K562 (cell line): ENCODE data around the gene FASTKD1. TPM values are rescaled to one million over a fixed set of nuclear protein-coding genes. Genes with fewer than 3 reads are reported as not detected.
A peak's percentile ranks its signal among the peaks of the same experiment; 100 is the strongest.

ENCODE experiments used
- CCNT2 ChIP-seq: IDR thresholded peaks from 2 replicates; pipeline ENCODE4 v1.6.1; 2011; ENCODE audit warnings: borderline replicate concordance, low read depth, mild to moderate bottlenecking, moderate library complexity, mixed read lengths, low read length; ENCODE audit not compliant: insufficient read length; ENCODE audit errors: extremely low read depth
- CUX1 ChIP-seq: fragments of 200-800 bp; sonication (Bioruptor generic); IDR thresholded peaks from 2 replicates; pipeline ENCODE4 v1.6.1; 2016; ENCODE audit warnings: missing genetic modification characterization, missing compliant biosample characterization
- DACH1 ChIP-seq: fragments of 450-650 bp; IDR thresholded peaks from 2 replicates; pipeline ENCODE4 v1.6.1; 2018; ENCODE audit not compliant: partially characterized antibody
- ESRRB ChIP-seq: fragments of 250-450 bp; sonication (Bioruptor Pico); IDR thresholded peaks from 2 replicates; pipeline ENCODE4 v1.5.0; 2020; ENCODE audit warnings: mild to moderate bottlenecking, moderate library complexity, borderline replicate concordance
- MEIS2 ChIP-seq: fragments of 450-650 bp; IDR thresholded peaks from 2 replicates; pipeline ENCODE4 v1.6.1; 2014; ENCODE audit warnings: mild to moderate bottlenecking; ENCODE audit not compliant: partially characterized antibody
- POLR2A ChIP-seq: fragments of 450-650 bp; conservative IDR thresholded peaks from 2 replicates; pipeline ENCODE4 v1.6.1; 2016
- POU5F1 ChIP-seq: fragments of 150-350 bp; IDR thresholded peaks from 2 replicates; pipeline ENCODE4 v1.6.1; 2014; ENCODE audit warnings: borderline replicate concordance, low read length, low read depth, mild to moderate bottlenecking; ENCODE audit not compliant: partially characterized antibody
- PRMT5 ChIP-seq: sonication (generic); formaldehyde crosslinking; IDR thresholded peaks from 2 replicates; pipeline ENCODE4 v1.5.0; 2020; ENCODE audit warnings: missing genetic modification reagents
- PTRF ChIP-seq: fragments of 450-650 bp; IDR thresholded peaks from 2 replicates; pipeline ENCODE4 v1.6.1; 2016; ENCODE audit warnings: mild to moderate bottlenecking, missing genetic modification characterization, missing compliant biosample characterization
- RBM17 ChIP-seq: fragments of 200-400 bp; formaldehyde crosslinking; IDR thresholded peaks from 2 replicates; pipeline ENCODE4 v1.6.1; 2017; ENCODE audit warnings: low read depth, mild to moderate bottlenecking, low read length, borderline replicate concordance
- SNAPC5 ChIP-seq: fragments of 250-450 bp; sonication (Bioruptor Pico); IDR thresholded peaks from 2 replicates; pipeline ENCODE4 v1.8.0; 2021; ENCODE audit warnings: moderate library complexity, mild to moderate bottlenecking, inconsistent platforms
- TCF7L2 ChIP-seq: fragments of 150-350 bp; IDR thresholded peaks from 2 replicates; pipeline ENCODE4 v1.6.1; 2016; ENCODE audit warnings: low read depth, mild to moderate bottlenecking, low read length, moderate library complexity
- ZBTB1 ChIP-seq: sonication (generic); formaldehyde crosslinking; IDR thresholded peaks from 2 replicates; pipeline ENCODE4 v1.8.1; 2023; ENCODE audit warnings: missing genetic modification reagents, low read depth, mild to moderate bottlenecking, borderline replicate concordance
- ZFP30 ChIP-seq: fragments of 250-450 bp; sonication (Bioruptor Pico); IDR thresholded peaks from 2 replicates; pipeline ENCODE4 v1.8.0; 2022; ENCODE audit warnings: moderate library complexity, mild to moderate bottlenecking, inconsistent platforms, borderline replicate concordance
- ZNF41 ChIP-seq: fragments of 250-450 bp; sonication (Bioruptor Pico); conservative IDR thresholded peaks from 2 replicates; pipeline ENCODE4 v1.4.0; 2020; ENCODE audit warnings: mild to moderate bottlenecking
- ZNF431 ChIP-seq: sonication (generic); formaldehyde crosslinking; IDR thresholded peaks from 2 replicates; pipeline ENCODE4 v1.8.0; 2022; ENCODE audit warnings: mild to moderate bottlenecking, missing genetic modification reagents
- ZNF444 ChIP-seq: fragments of 250-450 bp; sonication (Bioruptor Pico); IDR thresholded peaks from 2 replicates; pipeline ENCODE4 v1.4.0; 2020; ENCODE audit warnings: mild to moderate bottlenecking, moderate library complexity
- ZNF445 ChIP-seq: fragments of 250-450 bp; sonication (Bioruptor Pico); IDR thresholded peaks from 2 replicates; pipeline ENCODE4 v1.4.0; 2020; ENCODE audit warnings: low read depth, mild to moderate bottlenecking, moderate library complexity
- polyA plus RNA-seq, 8 experiments: library from polyadenylated mRNA; depleted of rRNA in 4 of 8; stranded (reverse) in 5 of 8; unstranded in 3 of 8; fragments of >200 nt; fragmentation: Nextera tagmentation in 2 of 8; fragmentation: Illumina TruSeq in 1 of 8; extraction: Ambion mirVana in 2 of 8; extraction: Trizol in 1 of 8; gene quantifications; 2 replicates each; pipeline versions ENCODE4 v1.2.1 to v1.2.3, GENCODE V29; 2011 to 2014; ENCODE audit warnings: inconsistent platforms in 1 of 8, missing spikeins in 1 of 8
- total RNA-seq, 7 experiments: library from RNA; depleted of rRNA in 6 of 7; stranded (reverse); fragments of >200 nt in 6 of 7; fragmentation: Illumina TruSeq in 2 of 7; extraction: Trizol in 2 of 7; gene quantifications; 2 replicates each; pipeline versions ENCODE4 v1.2.1 to v1.2.3, GENCODE V29; 2011 to 2021; ENCODE audit warnings: low replicate concordance in 1 of 7
- TF ChIP-seq, protein P1 (sequence below): IDR thresholded peaks from 2 replicates; pipeline ENCODE4 v1.6.1; 2012; ENCODE audit warnings: low read depth, low read length, improper control_type of control experiment, borderline replicate concordance

FASTKD1 gene
- total and polyA plus RNA-seq, 9 of the 15 experiments (the other 6 are each of a cell fraction or from before 2014, with no cell fraction given), result 63.5 to 134 (median 119) TPM

GRCh38 chr2:169573160-169573973 is at the start of gene FASTKD1 (continued):
- TF ChIP-seq ZNF41 (CRISPR knock-in tag) (no peak; the same call in 1 of the 2 replicates), ZFP30 (no peak), TCF7L2 (peak; percentile 61; the same call in 1 of the 2 replicates), CCNT2 (peak; percentile 56), ESRRB (CRISPR knock-in tag) (no peak), MEIS2 (peak; percentile 27), CUX1 (0 out of 2 replicates have a peak, but pooled peaks have one; percentile 33), DACH1 (no peak), PRMT5 (no peak), SNAPC5 (CRISPR knock-in tag) (no peak), ZNF445 (CRISPR knock-in tag) (peak; percentile 73; the same call in 1 of the 2 replicates), POLR2A (peak; percentile 88), PTRF (tag) (no peak), ZBTB1 (CRISPR knock-in tag) (peak; percentile 72; the same call in 1 of the 2 replicates), RBM17 (no peak), ZNF431 (CRISPR knock-in tag) (0 out of 2 replicates have a peak, but pooled peaks have one; percentile 30), POU5F1 (peak; percentile 93), ZNF444 (CRISPR knock-in tag) (no peak)
- TF ChIP-seq, protein P1, sequence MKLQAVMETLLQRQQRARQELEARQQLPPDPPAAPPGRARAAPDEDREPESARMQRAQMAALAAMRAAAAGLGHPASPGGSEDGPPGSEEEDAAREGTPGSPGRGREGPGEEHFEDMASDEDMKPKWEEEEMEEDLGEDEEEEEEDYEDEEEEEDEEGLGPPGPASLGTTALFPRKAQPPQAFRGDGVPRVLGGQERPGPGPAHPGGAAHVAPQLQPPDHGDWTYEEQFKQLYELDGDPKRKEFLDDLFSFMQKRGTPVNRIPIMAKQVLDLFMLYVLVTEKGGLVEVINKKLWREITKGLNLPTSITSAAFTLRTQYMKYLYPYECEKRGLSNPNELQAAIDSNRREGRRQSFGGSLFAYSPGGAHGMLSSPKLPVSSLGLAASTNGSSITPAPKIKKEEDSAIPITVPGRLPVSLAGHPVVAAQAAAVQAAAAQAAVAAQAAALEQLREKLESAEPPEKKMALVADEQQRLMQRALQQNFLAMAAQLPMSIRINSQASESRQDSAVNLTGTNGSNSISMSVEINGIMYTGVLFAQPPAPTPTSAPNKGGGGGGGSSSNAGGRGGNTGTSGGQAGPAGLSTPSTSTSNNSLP, result 0 out of 2 replicates have a peak, but pooled peaks have one; percentile 40
